ENCODE measurements around the gene EVC.

EVC gene

GRCh38 chr4:5758741-5759140 is 47.7 kb downstream of the EVC start:
- no peak for DNase-seq

GRCh38 chr4:5759236-5760075 is 48.5 kb downstream of the EVC start:
- no peak for DNase-seq

GRCh38 chr4:5760246-5760645 is 49.2 kb downstream of the EVC start:
- no peak for DNase-seq

GRCh38 chr4:5760936-5761480 is 50.0 kb downstream of the EVC start:
- DNase-seq, result no peak

GRCh38 chr4:5770051-5770450 is 59.0 kb downstream of the EVC start:
- no peak for DNase-seq

- no peak for DNase-seq
Observed at GRCh38 chr4:5772528-5773270, 61.7 kb downstream of the EVC start.

- no peak for DNase-seq
Observed at GRCh38 chr4:5773271-5773555, 62.2 kb downstream of the EVC start.

GRCh38 chr4:5774416-5775036 is 63.5 kb downstream of the EVC start:
- DNase-seq, result no peak

- DNase-seq, result no peak
Observed at GRCh38 chr4:5776510-5776909, 65.5 kb downstream of the EVC start.

- DNase-seq, result no peak
Observed at GRCh38 chr4:5780831-5781480, 70.0 kb downstream of the EVC start.

- DNase-seq, result no peak
Observed at GRCh38 chr4:5781691-5782090, 70.7 kb downstream of the EVC start.

- peak; percentile 43 for DNase-seq
Observed at GRCh38 chr4:5782829-5783476, 72.0 kb downstream of the EVC start.

GRCh38 chr4:5783486-5783885 is 72.5 kb downstream of the EVC start:
- DNase-seq, result no peak

GRCh38 chr4:5784021-5784420 is 73.0 kb downstream of the EVC start:
- no peak for DNase-seq

GRCh38 chr4:5784960-5785611 is 74.1 kb downstream of the EVC start:
- no peak for DNase-seq

- no peak for DNase-seq
Observed at GRCh38 chr4:5785806-5786680, 75.0 kb downstream of the EVC start.

- no peak for DNase-seq
Observed at GRCh38 chr4:5787311-5787710, 76.3 kb downstream of the EVC start.

- DNase-seq, result no peak
Observed at GRCh38 chr4:5788144-5788543, 77.1 kb downstream of the EVC start.

- DNase-seq, result no peak
Observed at GRCh38 chr4:5789141-5789540, 78.1 kb downstream of the EVC start.

GRCh38 chr4:5790546-5790857 is 79.5 kb downstream of the EVC start:
- no peak for DNase-seq

GRCh38 chr4:5791654-5792053 is 80.7 kb downstream of the EVC start:
- DNase-seq, result no peak

All from NCI-H1092 treated with DMSO at 0.1 percent for 48 hours (cell line).